Gastroesophageal sphincter (tissue), 4 donors: ENCODE measurements around the gene CDH4. TPM values are rescaled to one million over a fixed set of nuclear protein-coding genes. Genes with fewer than 3 reads are reported as not detected.

Experiments
- ATAC-seq: fragments of 150-250 bp; one replicate; pipeline ENCODE4 v1.9.1; 2016; ENCODE audit warnings: mild to moderate bottlenecking, moderate library complexity
- H3K27ac ChIP-seq, 4 donors: fragments of 200-600 bp; sonication (generic) in 3 of 4; 1 replicate in 3 of 4; 2 replicates in 1 of 4; pipeline ENCODE4 v1.5.1; 2016 to 2019
- H3K27me3 ChIP-seq: fragments of 200-600 bp; sonication (generic); one replicate; pipeline ENCODE4 v1.5.1; 2019
- H3K36me3 ChIP-seq, 2 donors: fragments of 200-600 bp; sonication (generic); one replicate each; pipeline ENCODE4 v1.5.1; 2019; ENCODE audit warnings: control low read depth in 1 of 2
- H3K4me1 ChIP-seq, 3 donors: fragments of 200-600 bp; sonication (generic); 1 replicate in 2 of 3; 2 replicates in 1 of 3; pipeline ENCODE4 v1.5.1; 2016 to 2019; ENCODE audit warnings: control low read depth in 2 of 3
- H3K4me3 ChIP-seq, 2 donors: fragments of 200-600 bp; sonication (generic); one replicate each; pipeline ENCODE4 v1.5.1; 2019; ENCODE audit warnings: mild to moderate bottlenecking in 1 of 2, moderate library complexity in 1 of 2
- H3K9me3 ChIP-seq, 3 donors: fragments of 200-600 bp; sonication (generic); one replicate each; pipeline ENCODE4 v1.5.1; 2017 to 2019; ENCODE audit warnings: control low read depth in 2 of 3
- CTCF ChIP-seq, 4 experiments: fragments of 200-600 bp in 2 of 4; fragments of 450-650 bp in 2 of 4; sonication (generic) in 1 of 4; IDR thresholded peaks; one replicate each; pipeline ENCODE4 v1.5.1; 2017 to 2019; ENCODE audit warnings: antibody characterized with exemption in 4 of 4, mild to moderate bottlenecking in 2 of 4, moderate library complexity in 2 of 4
- EP300 ChIP-seq: sonication (generic); formaldehyde crosslinking; IDR thresholded peaks from one replicate; pipeline ENCODE4 v1.6.1; 2017; ENCODE audit warnings: antibody characterized with exemption, mild to moderate bottlenecking
- POLR2A ChIP-seq, 2 donors: fragments of 450-650 bp; IDR thresholded peaks; one replicate each; pipeline ENCODE4 v1.6.1; 2017; ENCODE audit warnings: antibody characterized with exemption in 2 of 2, mild to moderate bottlenecking in 2 of 2, moderate library complexity in 1 of 2
- POLR2AphosphoS5 ChIP-seq: sonication (generic); formaldehyde crosslinking; IDR thresholded peaks from one replicate; pipeline ENCODE4 v1.6.1; 2017; ENCODE audit warnings: antibody characterized with exemption
- WGBS, 2 donors: methylation state at CpG; one replicate each; pipeline ENCODE4 v1.1.5; 2018; ENCODE audit warnings: low coverage in 1 of 2; 5-methylcytosine and 5-hydroxymethylcytosine counted together
- total RNA-seq, 4 donors: library from RNA; depleted of rRNA; stranded (reverse); fragments of >200 nt; gene quantifications; one replicate each; pipeline ENCODE4 v1.1.0, GENCODE V29; 2016

The CDH4 gene
- total RNA-seq, 4 donors from 2014 or later = under 0.01 to 1.5 (median 0.42) TPM; not detected in 1

DNA sequence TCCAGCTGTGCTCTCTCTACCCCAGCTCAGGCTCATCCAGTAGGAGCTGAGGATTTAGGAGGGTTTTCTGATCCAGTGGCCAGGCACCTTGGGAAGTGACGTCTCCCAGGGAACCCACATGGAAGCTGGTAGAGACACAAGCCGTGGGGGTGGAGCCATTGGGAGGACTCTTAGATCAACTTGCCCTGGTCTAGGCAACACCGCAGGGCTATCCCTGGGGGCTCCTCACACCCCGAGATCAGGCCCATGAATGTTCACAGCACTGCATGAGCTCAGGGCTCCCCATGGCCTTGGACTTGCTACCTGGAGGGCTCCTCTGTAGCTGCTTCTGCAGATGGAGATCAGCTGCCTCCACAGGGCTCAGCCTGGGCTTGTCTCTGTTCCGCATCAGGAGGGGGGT is 112.1 kb downstream of the CDH4 start:
- H3K27me3 ChIP-seq = peaks cover 37% of the 10 kb centered on the region
- no peaks in the 10 kb centered on the region for H3K4me1 ChIP-seq
- WGBS, 2 donors = no CpG with 5 or more reads among the region's 5 CpGs
- H3K36me3 ChIP-seq = no peaks in the 10 kb centered on the region
- no peak for TF ChIP-seq EP300
- no peak for TF ChIP-seq POLR2AphosphoS5
- no peak for TF ChIP-seq CTCF (IDR thresholded peaks at IDR 0.05)
- no peak for TF ChIP-seq POLR2A (IDR thresholded peaks at IDR 0.05)
- ATAC-seq = no peak
- H3K9me3 ChIP-seq = no peaks in the 10 kb centered on the region
- no peak overlapping the region for H3K27ac ChIP-seq
- no peak overlapping the region for H3K4me3 ChIP-seq

GRCh38 chr20:61366914-61367313 is 114.9 kb downstream of the CDH4 start:
- Histone ChIP-seq H3K27me3 (peaks cover 48% of the 10 kb centered on the region), H3K27ac (no peak overlapping the region), H3K4me3 (no peak overlapping the region), H3K36me3 (no peaks in the 10 kb centered on the region), H3K4me1 (no peaks in the 10 kb centered on the region), H3K9me3 (no peaks in the 10 kb centered on the region)
- WGBS, 2 donors = 0 to 64% methylated on average over 1 to 9 of the region's 11 CpGs
- TF ChIP-seq EP300 (no peak), POLR2AphosphoS5 (no peak), POLR2A (IDR thresholded peaks at IDR 0.05) (no peak), CTCF (IDR thresholded peaks at IDR 0.05) (no peak)
- ATAC-seq = no peak

- no peak overlapping the region for H3K4me3 ChIP-seq
- H3K27ac ChIP-seq = no peak overlapping the region
- no peaks in the 10 kb centered on the region for H3K4me1 ChIP-seq
- no peaks in the 10 kb centered on the region for H3K9me3 ChIP-seq
- WGBS, 2 donors = 54 to 67% methylated on average over 5 to 6 of the region's 13 CpGs
- no peak for ATAC-seq
- peaks cover 76% of the 10 kb centered on the region for H3K27me3 ChIP-seq
- TF ChIP-seq POLR2AphosphoS5 = no peak
- no peak for TF ChIP-seq POLR2A (IDR thresholded peaks at IDR 0.05)
- no peak for TF ChIP-seq CTCF (IDR thresholded peaks at IDR 0.05)
- no peaks in the 10 kb centered on the region for H3K36me3 ChIP-seq
These were observed 117.9 kb downstream of the CDH4 start for GRCh38 chr20:61369731-61370520.

- TF ChIP-seq POLR2AphosphoS5 (no peak), POLR2A (IDR thresholded peaks at IDR 0.05) (no peak), CTCF (IDR thresholded peaks at IDR 0.05) (no peak), EP300 (no peak)
- 36% methylated on average over 15 of the region's 20 CpGs; no CpG with 5 or more reads in 1 of the 2 donors for WGBS, 2 donors
- no peak overlapping the region for H3K4me3 ChIP-seq
- H3K27me3 ChIP-seq = peaks cover 76% of the 10 kb centered on the region
- H3K4me1 ChIP-seq = no peaks in the 10 kb centered on the region
- no peaks in the 10 kb centered on the region for H3K36me3 ChIP-seq
- ATAC-seq = no peak
- H3K27ac ChIP-seq = no peak overlapping the region
- H3K9me3 ChIP-seq = no peaks in the 10 kb centered on the region
These were observed 118.8 kb downstream of the CDH4 start for GRCh38 chr20:61370841-61371303.
